Coronary artery (tissue), 2 donors: ENCODE data around the gene HYLS1.
A peak's percentile ranks its signal among the peaks of the same experiment; 100 is the strongest.

Experiments
- DNase-seq: peaks from one replicate; pipeline ENCODE4 v3.0.0-alpha.2; 2017; ENCODE audit warnings: low spot score
- H3K27ac ChIP-seq, 2 donors: fragments of 200-600 bp; sonication (generic); one replicate each; pipeline ENCODE4 v1.5.1; 2016 to 2019
- H3K4me3 ChIP-seq: fragments of 200-600 bp; sonication (generic); 2 replicates; pipeline ENCODE4 v1.5.1; 2016; ENCODE audit warnings: mild to moderate bottlenecking, moderate library complexity
- CTCF ChIP-seq: fragments of 200-600 bp; sonication (generic); IDR thresholded peaks from one replicate; pipeline ENCODE4 v1.5.1; 2019; ENCODE audit warnings: antibody characterized with exemption

Gene HYLS1

GRCh38 chr11:125945797-125946520 lies 58.5 kb downstream of the HYLS1 start, which contains the start of gene VSIG10L2:
TSS of gene VSIG10L2 (plus strand) at chr11:125946044. CDS start at chr11:125946056, 12 bp downstream.
- H3K27ac ChIP-seq = no peak within 1 kb of the TSS
- DNase-seq = peak; percentile 50
- H3K4me3 ChIP-seq = no peak within 1 kb of the TSS
- no peak for TF ChIP-seq CTCF

- no peak for TF ChIP-seq CTCF
- Histone ChIP-seq H3K27ac (no peak overlapping the region), H3K4me3 (no peak overlapping the region)
- DNase-seq = peak; percentile 62
Observed at GRCh38 chr11:125946712-125947418, 59.4 kb downstream of the HYLS1 start.

GRCh38 chr11:125947419-125948277 lies 60.2 kb downstream of the HYLS1 start:
- Histone ChIP-seq H3K27ac (no peak overlapping the region), H3K4me3 (no peak overlapping the region)
- TF ChIP-seq CTCF = no peak
- peak; percentile 73 for DNase-seq

- no peak overlapping the region for H3K27ac ChIP-seq
- H3K4me3 ChIP-seq = no peak overlapping the region
- peak; percentile 76 for DNase-seq
- no peak for TF ChIP-seq CTCF
Observed at GRCh38 chr11:125948278-125949051, 61.0 kb downstream of the HYLS1 start.

GRCh38 chr11:125949271-125950177 lies 62.1 kb downstream of the HYLS1 start:
- peak overlapping the region in 1 of 2 donors; percentile 16 for H3K27ac ChIP-seq
- no peak overlapping the region for H3K4me3 ChIP-seq
- TF ChIP-seq CTCF = no peak
- DNase-seq = no peak

GRCh38 chr11:125950178-125950490 lies 62.7 kb downstream of the HYLS1 start:
- DNase-seq = no peak
- H3K4me3 ChIP-seq = no peak overlapping the region

More at GRCh38 chr11:125950178-125950490, 62.7 kb downstream of the HYLS1 start:
- H3K27ac ChIP-seq = no peak overlapping the region
- no peak for TF ChIP-seq CTCF
